Stomach (tissue), 9 donors: ENCODE data around the gene RNF220. TPM values are rescaled to one million over a fixed set of nuclear protein-coding genes. Genes with fewer than 3 reads are reported as not detected.

Source experiments
- DNase-seq, 2 donors: peaks; one replicate each; pipeline versions ENCODE4 v3.0.0 to v3.0.0-alpha.2; 2013 to 2019
- H3K27ac ChIP-seq, 5 donors: fragments of 200-600 bp in 4 of 5; sonication (generic) in 4 of 5; one replicate each; pipeline ENCODE4 v1.5.1; 2013 to 2019; ENCODE audit warnings: mild to moderate bottlenecking in 1 of 5, moderate library complexity in 1 of 5
- H3K27me3 ChIP-seq, 3 donors: fragments of 200-600 bp; sonication (generic); one replicate each; pipeline ENCODE4 v1.5.1; 2017 to 2019; ENCODE audit warnings: mixed run types in 1 of 3
- H3K36me3 ChIP-seq, 4 donors: fragments of 200-600 bp; sonication (generic); 1 replicate in 3 of 4; 2 replicates in 1 of 4; pipeline ENCODE4 v1.5.1; 2016 to 2019
- H3K4me1 ChIP-seq, 4 donors: fragments of 200-600 bp; sonication (generic); one replicate each; pipeline ENCODE4 v1.5.1; 2016 to 2019
- H3K4me3 ChIP-seq, 4 donors: fragments of 200-600 bp; sonication (generic) in 3 of 4; one replicate each; pipeline ENCODE4 v1.5.1; 2016 to 2019; ENCODE audit warnings: mild to moderate bottlenecking in 1 of 4
- H3K9me3 ChIP-seq, 4 donors: fragments of 200-600 bp; sonication (generic); one replicate each; pipeline ENCODE4 v1.5.1; 2016 to 2019
- CTCF ChIP-seq, 7 experiments: fragments of 450-650 bp in 4 of 7; fragments of 200-600 bp in 3 of 7; sonication (generic) in 3 of 7; IDR thresholded peaks; one replicate each; pipeline ENCODE4 v1.5.1; 2016 to 2019; ENCODE audit warnings: antibody characterized with exemption in 7 of 7, control low read depth in 2 of 7, mild to moderate bottlenecking in 1 of 7
- EP300 ChIP-seq: sonication (generic); formaldehyde crosslinking; IDR thresholded peaks from one replicate; pipeline ENCODE4 v1.6.1; 2017; ENCODE audit warnings: antibody characterized with exemption
- POLR2A ChIP-seq, 4 donors: fragments of 450-650 bp; IDR thresholded peaks; one replicate each; pipeline ENCODE4 v1.6.1; 2016; ENCODE audit warnings: antibody characterized with exemption in 4 of 4, control low read depth in 2 of 4, mild to moderate bottlenecking in 1 of 4, moderate library complexity in 1 of 4
- POLR2AphosphoS5 ChIP-seq, 3 donors: sonication (generic); formaldehyde crosslinking; IDR thresholded peaks; one replicate each; pipeline ENCODE4 v1.6.1; 2016; ENCODE audit warnings: antibody characterized with exemption in 3 of 3
- whole genome bisulfite sequencing, 5 donors: extraction: QIAGEN DNeasy Blood & Tissue Kit in 3 of 5; methylation state at CpG; one replicate each; pipeline versions ENCODE4 v1.1.5 to v1.1.7; 2013 to 2018; 5-methylcytosine and 5-hydroxymethylcytosine counted together
- intact Hi-C: fragments of 100-400 bp; cut with DNase I; formaldehyde crosslinking; loops from one replicate; pipeline ENCODE4 v1.15.1; 2023; ENCODE audit warnings: low total_unique reads
- polyA plus RNA-seq, 3 donors: library from polyadenylated mRNA; stranded (reverse); fragments of 200-250 nt; gene quantifications; one replicate each; pipeline ENCODE4 v1.2.3, GENCODE V29; 2013
- total RNA-seq, 5 donors: library from RNA; depleted of rRNA; stranded (reverse); fragments of >200 nt; gene quantifications; one replicate each; pipeline versions ENCODE4 v1.1.0 to v1.2.3, GENCODE V29; 2014 to 2016
- donor health status: healthy with polysubstance abuse.
- donor health status: Bipolar disorder and iron deficiency.
- donor health status: healthy.

RNF220 gene
- total and polyA plus RNA-seq, 8 donors = 21.0 to 207 (median 47.2) TPM

- Histone ChIP-seq H3K27ac (no peak overlapping the region), H3K4me3 (no peak overlapping the region), H3K9me3 (no peaks in the 10 kb centered on the region), H3K4me1 (peaks cover 24 to 66% (median 44%) of the 10 kb centered on the region in 4 donors), H3K36me3 (peaks cover 45 to 75% (median 73%) of the 10 kb centered on the region in 4 donors), H3K27me3 (no peaks in the 10 kb centered on the region)
- 91 to 95% (median 92%) methylated on average over 9 of the region's 9 CpGs for WGBS, 5 donors
- no peak for TF ChIP-seq POLR2AphosphoS5 (IDR thresholded peaks at IDR 0.05)
- no peak for TF ChIP-seq CTCF (IDR thresholded peaks at IDR 0.05)
- TF ChIP-seq EP300 = no peak
- no peak for TF ChIP-seq POLR2A (IDR thresholded peaks at IDR 0.05)
- DNase-seq = no peak
- intact Hi-C loops = no loop called here
These were observed 230.4 kb downstream of the RNF220 start for GRCh38 chr1:44635439-44635838.

- no peak for DNase-seq
- Histone ChIP-seq H3K4me1 (peaks cover 24 to 66% (median 42%) of the 10 kb centered on the region in 4 donors), H3K27ac (peak overlapping the region in 1 of 5 donors; percentile 29), H3K27me3 (no peaks in the 10 kb centered on the region), H3K4me3 (no peak overlapping the region), H3K36me3 (peaks cover 52 to 82% (median 81%) of the 10 kb centered on the region in 4 donors), H3K9me3 (no peaks in the 10 kb centered on the region)
- intact Hi-C loops = no loop called here
- TF ChIP-seq POLR2A (IDR thresholded peaks at IDR 0.05) (no peak), POLR2AphosphoS5 (IDR thresholded peaks at IDR 0.05) (no peak), CTCF (IDR thresholded peaks at IDR 0.05) (no peak), EP300 (no peak)
- 87 to 92% (median 91%) methylated on average over 14 of the region's 14 CpGs for WGBS, 5 donors
These were observed 231.1 kb downstream of the RNF220 start for GRCh38 chr1:44636083-44636687.

GRCh38 chr1:44636688-44637598 lies 231.9 kb downstream of the RNF220 start:
- Histone ChIP-seq H3K4me3 (no peak overlapping the region), H3K4me1 (peaks cover 23 to 71% (median 42%) of the 10 kb centered on the region in 4 donors), H3K27ac (peak overlapping the region in 1 of 5 donors; percentile 29), H3K36me3 (peaks cover 58 to 90% (median 89%) of the 10 kb centered on the region in 4 donors), H3K9me3 (no peaks in the 10 kb centered on the region), H3K27me3 (no peaks in the 10 kb centered on the region)
- TF ChIP-seq CTCF (IDR thresholded peaks at IDR 0.05) (no peak), POLR2A (IDR thresholded peaks at IDR 0.05) (no peak), EP300 (no peak), POLR2AphosphoS5 (IDR thresholded peaks at IDR 0.05) (no peak)
- intact Hi-C loops = no loop called here
- WGBS, 5 donors = 66 to 79% (median 72%) methylated on average over 11 to 13 of the region's 13 CpGs
- DNase-seq = no peak

GRCh38 chr1:44637702-44638411 lies 232.8 kb downstream of the RNF220 start:
- intact Hi-C loops = no loop called here
- no peak for DNase-seq
- H3K4me3 ChIP-seq = no peak overlapping the region
- peaks cover 62 to 99% (median 98%) of the 10 kb centered on the region in 4 donors for H3K36me3 ChIP-seq
- H3K4me1 ChIP-seq = peaks cover 19 to 74% (median 42%) of the 10 kb centered on the region in 4 donors
- TF ChIP-seq CTCF (IDR thresholded peaks at IDR 0.05) (no peak), EP300 (no peak), POLR2A (IDR thresholded peaks at IDR 0.05) (no peak), POLR2AphosphoS5 (IDR thresholded peaks at IDR 0.05) (no peak)
- H3K27ac ChIP-seq = no peak overlapping the region
- H3K9me3 ChIP-seq = no peaks in the 10 kb centered on the region
- no peaks in the 10 kb centered on the region for H3K27me3 ChIP-seq
- WGBS, 5 donors = 66 to 84% (median 77%) methylated on average over 27 of the region's 27 CpGs
